ENCODE results near the gene RGS2.

RGS2 gene

DNA sequence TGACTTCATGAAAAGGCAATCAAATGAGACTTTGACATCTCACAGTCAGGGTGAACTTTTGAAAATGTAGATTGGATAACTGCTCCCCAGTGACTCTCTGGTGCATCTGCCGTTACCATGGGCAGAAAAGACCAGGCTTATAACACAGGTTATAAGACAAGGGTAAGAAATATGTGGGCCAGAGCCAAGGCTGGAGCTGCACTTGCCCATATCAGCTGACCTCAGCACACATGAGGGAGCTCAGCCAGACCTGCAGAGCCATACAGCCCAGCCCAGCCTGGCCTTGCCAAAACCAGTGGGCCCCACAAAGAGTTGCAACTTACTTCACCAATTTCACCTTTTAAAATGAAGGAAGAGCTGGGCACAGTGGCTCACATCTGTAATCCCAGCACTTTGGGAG lies 11.7 kb upstream of the RGS2 start:
- no peak for DNase-seq

- no peak for DNase-seq
Observed at GRCh38 chr1:192797891-192798290, 10.9 kb upstream of the RGS2 start.

DNA sequence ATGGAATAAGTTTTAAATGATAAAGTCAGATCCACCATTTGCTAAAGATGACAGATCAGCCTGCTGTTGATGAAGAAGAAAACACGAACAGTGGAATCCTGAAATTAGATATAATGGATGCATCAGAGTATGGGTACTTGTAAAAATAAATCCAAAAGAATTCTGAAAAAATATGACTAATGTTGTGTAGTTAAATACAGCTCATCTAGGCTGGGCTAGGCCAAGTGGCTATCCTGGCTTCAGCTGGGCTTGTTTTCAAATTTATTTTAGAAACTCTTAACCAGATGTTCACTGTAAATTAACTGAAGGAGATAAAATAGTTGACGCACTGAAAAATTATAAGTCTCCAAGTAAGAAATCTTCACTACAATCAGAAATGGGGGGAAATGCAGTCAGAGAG lies 7.4 kb upstream of the RGS2 start:
- DNase-seq = no peak

DNA sequence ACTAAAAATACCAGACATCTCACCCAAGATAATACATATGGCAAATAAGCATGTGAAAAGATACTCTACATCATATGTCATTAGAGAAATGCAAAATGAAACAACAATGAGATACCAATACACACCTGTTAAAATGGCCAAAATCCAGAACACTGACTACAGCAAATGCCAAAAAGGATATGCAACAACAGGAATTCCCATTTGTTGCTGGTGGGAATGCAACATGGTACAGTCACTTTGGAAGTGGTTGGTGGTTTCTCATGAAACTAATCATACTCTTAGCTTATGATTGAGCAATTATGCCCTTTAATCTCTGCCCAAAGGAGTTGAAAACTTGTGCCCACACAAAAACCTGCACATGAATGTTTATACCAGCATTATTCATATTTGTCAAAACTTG lies 6.4 kb upstream of the RGS2 start:
- no peak for DNase-seq

GRCh38 chr1:192803501-192803900 lies 5.3 kb upstream of the RGS2 start:
- no peak for DNase-seq

DNA sequence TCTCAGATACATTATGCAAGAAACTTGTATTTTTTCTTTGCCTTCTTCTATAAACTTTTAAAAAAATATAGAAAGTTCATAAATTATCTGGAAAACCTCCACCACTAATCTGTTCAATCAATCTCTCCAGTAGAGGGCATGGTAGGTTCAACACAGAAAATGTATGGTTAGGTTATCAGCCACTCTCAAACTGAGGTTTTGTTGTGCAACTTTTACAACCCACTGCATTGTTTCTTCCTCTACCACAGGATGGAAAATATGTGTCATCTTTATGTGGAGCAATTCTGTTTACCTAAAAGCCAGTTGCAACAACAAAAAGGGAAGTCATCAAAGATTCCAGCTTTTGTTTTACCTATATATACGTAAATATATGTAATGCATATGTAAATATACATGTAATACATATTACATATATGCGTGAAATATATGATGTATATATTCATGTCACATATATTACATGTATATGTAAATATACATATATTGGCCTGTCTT lies 3.0 kb upstream of the RGS2 start:
- peak; percentile 93 for DNase-seq

GRCh38 chr1:192807211-192808162 lies 1.4 kb upstream of the RGS2 start:
- DNase-seq = no peak

- DNase-seq = no peak
Observed at GRCh38 chr1:192808163-192808517, 699 bp upstream of the RGS2 start.

DNA sequence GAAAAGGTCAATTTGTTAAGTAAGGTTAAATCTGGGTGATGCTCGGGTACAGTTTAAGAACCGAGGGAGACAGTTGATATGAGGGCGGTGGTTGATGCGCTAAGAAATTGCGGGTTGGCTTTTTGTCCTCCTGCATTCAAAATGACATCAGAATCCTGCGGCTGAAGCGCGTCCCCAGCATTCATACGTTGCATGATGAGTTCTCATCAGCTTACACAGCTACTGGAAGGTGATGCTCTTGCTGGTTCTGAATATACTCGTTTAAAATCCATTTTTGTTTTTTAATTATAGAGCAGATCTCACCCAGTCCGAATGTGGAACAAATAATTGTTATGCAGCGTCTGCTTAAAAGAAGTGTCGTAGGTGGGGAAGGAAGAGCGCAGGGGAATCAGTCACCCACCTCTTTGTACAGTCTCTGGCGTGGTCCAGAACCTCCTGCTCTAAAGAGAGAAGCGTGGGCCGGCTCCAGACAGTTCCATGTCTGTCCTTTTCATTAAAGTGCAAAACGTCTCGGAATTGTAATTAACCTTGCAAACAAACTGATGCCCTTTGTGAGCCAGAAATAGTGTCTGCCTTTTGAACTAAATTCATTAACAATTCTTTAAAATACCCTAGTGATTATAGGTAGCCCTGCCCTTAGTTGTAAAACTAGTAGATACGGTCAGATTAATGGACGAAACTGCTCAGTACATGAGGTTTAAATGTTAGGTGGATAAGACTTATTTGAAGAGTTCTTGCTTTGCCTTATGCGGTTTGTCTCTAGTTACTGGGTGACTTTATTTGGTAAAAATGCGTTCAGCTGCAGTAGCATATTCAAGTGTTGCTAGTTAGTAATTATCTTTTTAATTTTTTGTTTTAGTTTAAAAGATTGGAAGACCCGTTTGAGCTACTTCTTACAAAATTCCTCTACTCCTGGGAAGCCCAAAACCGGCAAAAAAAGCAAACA lies 741 bp downstream of the RGS2 start:
- no peak for DNase-seq

- peak; percentile 70 for DNase-seq
Observed at GRCh38 chr1:192810253-192810880, 1.5 kb downstream of the RGS2 start.

- no peak for DNase-seq
Observed at GRCh38 chr1:192811006-192811405, 2.2 kb downstream of the RGS2 start.

DNA sequence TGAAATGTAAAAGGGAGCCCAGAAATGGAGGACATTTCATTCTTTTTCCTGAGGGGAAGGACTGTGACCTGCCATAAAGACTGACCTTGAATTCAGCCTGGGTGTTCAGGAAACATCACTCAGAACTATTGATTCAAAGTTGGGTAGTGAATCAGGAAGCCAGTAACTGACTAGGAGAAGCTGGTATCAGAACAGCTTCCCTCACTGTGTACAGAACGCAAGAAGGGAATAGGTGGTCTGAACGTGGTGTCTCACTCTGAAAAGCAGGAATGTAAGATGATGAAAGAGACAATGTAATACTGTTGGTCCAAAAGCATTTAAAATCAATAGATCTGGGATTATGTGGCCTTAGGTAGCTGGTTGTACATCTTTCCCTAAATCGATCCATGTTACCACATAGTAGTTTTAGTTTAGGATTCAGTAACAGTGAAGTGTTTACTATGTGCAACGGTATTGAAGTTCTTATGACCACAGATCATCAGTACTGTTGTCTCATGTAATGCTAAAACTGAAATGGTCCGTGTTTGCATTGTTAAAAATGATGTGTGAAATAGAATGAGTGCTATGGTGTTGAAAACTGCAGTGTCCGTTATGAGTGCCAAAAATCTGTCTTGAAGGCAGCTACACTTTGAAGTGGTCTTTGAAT lies 2.9 kb downstream of the RGS2 start:
- DNase-seq = no peak

DNA sequence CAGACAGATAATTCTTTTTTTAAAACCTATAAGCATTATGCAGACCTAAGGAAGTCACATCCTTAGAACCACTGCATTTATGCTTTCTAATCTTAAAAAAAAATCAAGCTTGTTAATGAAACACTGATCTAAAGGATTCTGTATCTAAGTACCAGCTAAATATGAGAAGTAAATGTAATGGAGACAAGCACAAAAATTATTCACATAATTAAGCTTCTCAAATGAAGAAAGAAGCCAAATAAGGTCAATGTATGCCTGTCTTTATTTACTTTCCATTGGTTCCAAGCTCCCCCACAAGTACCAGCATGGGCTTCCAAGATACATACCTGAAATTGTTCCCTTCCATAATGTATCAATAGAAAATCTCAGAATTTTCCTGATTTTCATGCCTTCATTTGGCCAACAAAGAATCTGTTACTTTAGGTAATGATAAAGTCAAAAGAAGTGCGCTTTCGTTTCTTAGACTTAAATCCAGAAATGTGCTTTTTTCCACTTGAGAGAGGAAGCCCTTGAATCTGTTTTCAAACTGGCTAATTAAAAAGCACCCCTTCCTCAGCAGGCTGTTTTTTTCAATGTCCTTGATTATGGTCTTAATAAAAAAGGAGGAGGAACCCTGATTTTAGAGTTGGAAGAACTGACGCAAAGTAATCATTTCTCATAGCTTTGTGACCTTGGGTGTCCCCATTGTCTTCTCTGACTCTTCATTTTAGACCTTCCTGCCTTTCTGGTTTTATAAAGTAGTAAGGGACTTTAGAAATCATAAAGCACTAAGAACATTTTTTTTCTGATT lies 3.8 kb downstream of the RGS2 start:
- no peak for DNase-seq

DNA sequence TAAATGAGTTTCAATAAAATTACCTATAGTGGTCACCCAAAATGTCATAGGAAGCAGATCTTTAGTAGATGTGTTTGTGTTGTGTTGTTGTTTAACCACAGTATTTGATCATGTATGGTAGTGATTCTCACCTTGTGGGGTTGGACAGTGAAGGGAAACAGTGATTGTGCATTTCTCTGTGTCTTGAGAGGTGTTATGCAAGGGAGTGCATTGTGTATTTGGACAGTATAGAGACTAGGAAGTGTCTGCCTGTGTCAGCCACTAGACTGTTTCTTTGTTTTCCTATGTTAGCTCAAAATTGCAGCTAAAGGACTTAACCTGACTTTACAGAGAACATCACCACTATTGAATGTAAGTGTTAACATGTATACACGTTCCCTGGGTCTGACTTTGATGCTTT lies 6.0 kb downstream of the RGS2 start:
- no peak for DNase-seq

- DNase-seq = no peak
Observed at GRCh38 chr1:192817246-192817645, 8.4 kb downstream of the RGS2 start.

DNA sequence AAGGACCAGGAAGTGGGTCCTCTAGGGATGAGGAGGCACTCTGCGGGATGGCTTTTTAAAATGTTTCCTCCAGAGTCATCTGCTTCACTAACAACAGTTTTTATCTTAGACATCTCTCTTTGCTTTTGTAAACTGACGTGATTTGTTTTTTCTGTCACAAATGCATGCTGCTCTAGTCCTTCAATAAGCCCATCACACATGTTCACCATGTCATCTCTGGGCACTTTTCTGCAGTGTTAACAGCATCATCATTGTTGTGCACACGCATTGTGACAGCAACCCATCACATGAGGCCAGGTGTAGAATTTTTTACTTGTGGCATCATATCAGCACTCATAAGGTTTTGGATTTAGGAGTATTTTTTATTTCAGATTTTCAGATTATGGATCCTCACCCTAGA lies 12.5 kb downstream of the RGS2 start:
- DNase-seq = no peak

DNA sequence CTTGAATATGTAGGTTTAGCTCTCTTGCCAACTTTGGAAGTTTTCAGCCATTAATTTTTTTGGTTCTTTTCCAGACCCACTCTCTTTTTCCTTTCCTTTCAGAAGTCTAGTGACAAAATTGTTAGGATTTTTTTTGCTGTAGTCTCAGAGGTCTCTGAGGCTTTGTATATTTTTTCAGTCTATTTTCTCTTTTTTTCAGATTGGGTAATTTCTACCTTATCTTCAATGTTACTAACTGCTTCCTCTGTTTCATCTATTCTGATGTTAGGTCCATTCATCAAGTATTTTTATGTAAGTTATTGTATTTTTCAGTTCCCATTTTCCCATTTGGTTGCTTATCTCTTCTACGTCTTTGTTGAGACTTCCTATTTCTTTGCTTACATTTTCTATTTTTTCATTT lies 15.7 kb downstream of the RGS2 start:
- DNase-seq = no peak

GRCh38 chr1:192826791-192827546 lies 18.1 kb downstream of the RGS2 start:
- DNase-seq = no peak

- DNase-seq = no peak
Observed at GRCh38 chr1:192830595-192831246, 21.9 kb downstream of the RGS2 start.

GRCh38 chr1:192831706-192832355 lies 23.0 kb downstream of the RGS2 start:
- DNase-seq = no peak

All from GF-D8 (cell line).